GM19025 (cell line): Measurements from ENCODE around the gene GSTM4.

Source experiments
- ATAC-seq: cut with Tn5 transposase; IDR thresholded peaks from one replicate; pipeline ENCODE4 v1.9.1; 2021; ENCODE audit warnings: mild to moderate bottlenecking, low read depth, moderate library complexity; ENCODE audit not compliant: unreplicated experiment

The GSTM4 gene

GRCh38 chr1:109655615-109656519, at the start of gene GSTM4:
Gene GSTM4, plus strand, starts transcription at chr1:109656099. Its CDS starts 291 bp downstream, at chr1:109656390.
- ATAC-seq: peak; percentile 92

- ATAC-seq: no peak
Measured at GRCh38 chr1:109609881-109610280, 46.0 kb upstream of the GSTM4 start.

- no peak for ATAC-seq
Measured at GRCh38 chr1:109610609-109611307, 45.1 kb upstream of the GSTM4 start.

GRCh38 chr1:109611308-109611990, 44.5 kb upstream of the GSTM4 start:
- ATAC-seq: no peak

- no peak for ATAC-seq
Measured at GRCh38 chr1:109613361-109614147, 42.3 kb upstream of the GSTM4 start.

- no peak for ATAC-seq
Measured at GRCh38 chr1:109615879-109616278, 40.0 kb upstream of the GSTM4 start.

- ATAC-seq: no peak
Measured at GRCh38 chr1:109616391-109616790, 39.5 kb upstream of the GSTM4 start.

GRCh38 chr1:109617291-109617801, 38.6 kb upstream of the GSTM4 start:
- no peak for ATAC-seq

- ATAC-seq: no peak
Measured at GRCh38 chr1:109618661-109619575, 37.0 kb upstream of the GSTM4 start.

- ATAC-seq: peak; percentile 38
Measured at GRCh38 chr1:109619576-109620400, 36.1 kb upstream of the GSTM4 start, which contains the start of the genes AMPD2 and GNAT2. Gene AMPD2, plus strand, starts transcription at chr1:109619837. Its CDS starts 1,339 bp downstream, at chr1:109621176. Gene GNAT2, minus strand, starts transcription at chr1:109619616. Its CDS starts 6,746 bp downstream, at chr1:109612870.

GRCh38 chr1:109620401-109620791, 35.5 kb upstream of the GSTM4 start:
- ATAC-seq: no peak

GRCh38 chr1:109620841-109621286, 35.0 kb upstream of the GSTM4 start:
- peak; percentile 74 for ATAC-seq

GRCh38 chr1:109621379-109622136, 34.3 kb upstream of the GSTM4 start:
- ATAC-seq: no peak

GRCh38 chr1:109622137-109622892, 33.6 kb upstream of the GSTM4 start:
- ATAC-seq: no peak

GRCh38 chr1:109622895-109623294, 33.0 kb upstream of the GSTM4 start:
- ATAC-seq: no peak

GRCh38 chr1:109623601-109624161, 32.2 kb upstream of the GSTM4 start:
- ATAC-seq: no peak
